ENCODE measurements around the gene IDI2. TPM values are rescaled to one million over a fixed set of nuclear protein-coding genes. Genes with fewer than 3 reads are reported as not detected.

IDI2 gene
- total RNA-seq, 4 donors from 2014 or later = 43.7 to 204 (median 86.7) TPM

DNA sequence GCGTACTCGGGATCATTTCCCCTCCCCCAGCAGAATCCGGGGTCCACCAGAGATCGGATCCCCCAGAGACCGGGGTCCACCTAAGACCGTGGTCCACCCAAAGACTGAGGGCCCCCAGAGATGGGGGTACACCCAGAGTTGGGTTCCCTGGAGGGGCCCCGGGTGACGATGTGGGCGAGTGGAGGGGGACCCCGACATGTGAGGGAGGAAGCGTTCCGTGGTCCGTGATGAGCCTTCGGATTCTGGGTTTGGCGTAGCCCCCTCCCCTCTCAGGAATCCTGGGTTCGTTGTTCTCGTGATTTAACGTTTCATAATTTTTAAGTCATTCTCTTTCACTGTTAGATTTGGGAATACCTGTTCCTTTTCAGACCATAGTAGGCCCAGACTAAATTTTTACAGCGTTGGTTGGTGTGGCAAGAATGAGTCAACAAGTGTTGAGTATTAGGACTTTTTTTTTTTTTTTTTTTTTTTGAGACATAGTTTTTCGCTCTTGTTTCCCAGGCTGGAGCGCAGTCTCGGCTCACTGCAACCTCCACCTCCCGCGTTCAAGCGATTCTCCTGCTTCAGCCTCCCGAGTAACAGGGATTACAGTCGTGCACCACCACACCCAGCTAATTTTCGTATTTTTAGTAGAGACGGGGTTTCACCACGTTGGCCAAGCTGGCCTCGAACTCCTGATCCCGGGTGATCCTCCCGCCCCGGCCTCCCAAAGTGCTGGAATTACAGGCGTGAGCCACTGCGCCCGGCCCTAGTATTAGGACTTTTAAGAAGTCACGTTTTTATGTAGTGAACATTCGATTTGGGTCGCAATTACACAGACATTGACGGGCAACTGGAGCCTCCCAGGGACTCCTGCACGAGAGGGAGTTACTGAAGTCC is 36.8 kb downstream of the IDI2 start:
- H3K4me3 ChIP-seq = peak overlapping the region; percentile 80 to 100 (median 94)
- H3K36me3 ChIP-seq = peaks cover 0 to 12% of the 10 kb centered on the region in 2 donors
- in situ Hi-C loops (cut with MboI; ENCODE audit: low sequenced_read_pairs in 4 of 4) = loop anchor here in 1 of 4 donors (10.0 kb wide), 1 partner anchor 54 kb away; the partner anchor contains the start of gene LARP4B
- ATAC-seq (no peak), DNase-seq (no peak)
- peak overlapping the region; percentile 92 to 97 (median 96) for H3K27ac ChIP-seq
- intact Hi-C loops (cut with DNase I; ENCODE audit: low total_unique reads) = loop anchor here (1.0 kb wide), 2 partner anchors 58 to 67 kb away; partner anchors contain the start of genes LARP4B and WDR37
- no peaks in the 10 kb centered on the region for H3K9me3 ChIP-seq
- TF ChIP-seq, protein P1, sequence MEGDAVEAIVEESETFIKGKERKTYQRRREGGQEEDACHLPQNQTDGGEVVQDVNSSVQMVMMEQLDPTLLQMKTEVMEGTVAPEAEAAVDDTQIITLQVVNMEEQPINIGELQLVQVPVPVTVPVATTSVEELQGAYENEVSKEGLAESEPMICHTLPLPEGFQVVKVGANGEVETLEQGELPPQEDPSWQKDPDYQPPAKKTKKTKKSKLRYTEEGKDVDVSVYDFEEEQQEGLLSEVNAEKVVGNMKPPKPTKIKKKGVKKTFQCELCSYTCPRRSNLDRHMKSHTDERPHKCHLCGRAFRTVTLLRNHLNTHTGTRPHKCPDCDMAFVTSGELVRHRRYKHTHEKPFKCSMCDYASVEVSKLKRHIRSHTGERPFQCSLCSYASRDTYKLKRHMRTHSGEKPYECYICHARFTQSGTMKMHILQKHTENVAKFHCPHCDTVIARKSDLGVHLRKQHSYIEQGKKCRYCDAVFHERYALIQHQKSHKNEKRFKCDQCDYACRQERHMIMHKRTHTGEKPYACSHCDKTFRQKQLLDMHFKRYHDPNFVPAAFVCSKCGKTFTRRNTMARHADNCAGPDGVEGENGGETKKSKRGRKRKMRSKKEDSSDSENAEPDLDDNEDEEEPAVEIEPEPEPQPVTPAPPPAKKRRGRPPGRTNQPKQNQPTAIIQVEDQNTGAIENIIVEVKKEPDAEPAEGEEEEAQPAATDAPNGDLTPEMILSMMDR (IDR thresholded peaks at IDR 0.05 in 4 of 5, conservative IDR thresholded peaks at IDR 0.05 in 1 of 5) = no peak
- no peak for TF ChIP-seq POLR2A (IDR thresholded peaks at IDR 0.05)
- H3K27me3 ChIP-seq = no peaks in the 10 kb centered on the region
- peaks cover 22 to 33% of the 10 kb centered on the region in 2 donors for H3K4me1 ChIP-seq

DNA sequence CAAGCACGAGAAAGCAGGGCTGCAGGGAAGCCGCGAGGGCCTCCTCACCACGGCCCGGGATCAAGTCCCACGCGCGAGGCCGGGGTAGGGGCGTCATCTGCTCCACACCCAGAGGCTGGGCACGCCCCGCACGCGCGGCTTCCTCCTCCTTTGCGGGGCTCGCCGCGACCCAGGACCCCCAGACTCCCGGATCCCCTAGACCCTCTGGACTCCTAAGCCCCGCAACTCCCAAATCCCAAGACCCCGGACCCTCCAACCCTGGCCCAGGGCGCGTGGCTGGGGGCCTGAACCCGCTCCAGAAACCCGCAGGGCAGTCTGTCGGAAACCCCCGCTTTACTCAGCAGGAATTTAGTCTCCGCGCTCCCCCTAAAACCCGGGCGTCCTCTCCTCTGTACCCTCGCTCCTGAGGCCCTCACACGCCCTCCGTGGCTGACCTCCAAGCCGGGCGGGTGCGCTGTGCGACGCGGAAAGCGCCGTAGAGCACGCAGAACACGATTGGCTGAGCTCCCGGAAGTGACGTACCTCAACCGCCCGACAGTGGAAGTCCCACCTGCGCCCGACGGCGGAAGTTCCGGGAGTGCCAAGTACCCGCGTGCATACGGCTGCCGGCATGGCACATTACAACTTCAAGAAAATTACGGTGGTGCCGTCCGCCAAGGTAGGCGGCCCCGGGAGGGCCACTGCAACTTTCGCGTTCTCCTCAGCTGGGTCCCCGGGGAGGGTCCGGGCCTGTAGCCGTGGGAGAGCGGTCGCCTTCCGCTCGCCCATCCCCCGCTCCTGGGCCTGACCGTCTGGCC is 37.6 kb downstream of the IDI2 start, which contains the start of gene GTPBP4:
GTPBP4 (plus strand) TSS at position 565 of the 797 bp plus-strand sequence; CDS start at position 611, 46 bp downstream.
- Histone ChIP-seq H3K27ac (peak within 1 kb of the TSS; percentile 92 to 97 (median 96)), H3K36me3 (peaks cover 0 to 4% of the 10 kb centered on the region in 2 donors), H3K4me1 (peaks cover 22 to 33% of the 10 kb centered on the region in 2 donors), H3K4me3 (peak within 1 kb of the TSS; percentile 80 to 100 (median 94)), H3K9me3 (no peaks in the 10 kb centered on the region), H3K27me3 (no peaks in the 10 kb centered on the region)
- in situ Hi-C loops (cut with MboI; ENCODE audit: low sequenced_read_pairs in 4 of 4) = loop anchor here in 1 of 4 donors (10.0 kb wide), 1 partner anchor 53 kb away; the partner anchor contains the start of gene LARP4B
- peak; percentile 97 to 98 for ATAC-seq
- intact Hi-C loops (cut with DNase I; ENCODE audit: low total_unique reads) = loop anchor here (1.0 kb wide), 2 partner anchors 57 to 68 kb away; partner anchors contain the start of genes LARP4B and WDR37
- TF ChIP-seq POLR2A (IDR thresholded peaks at IDR 0.05) = peak; percentile 69 to 82
- TF ChIP-seq, protein P1 (IDR thresholded peaks at IDR 0.05 in 4 of 5, conservative IDR thresholded peaks at IDR 0.05 in 1 of 5) = no peak
- DNase-seq = peak; percentile 98 to 99

DNA sequence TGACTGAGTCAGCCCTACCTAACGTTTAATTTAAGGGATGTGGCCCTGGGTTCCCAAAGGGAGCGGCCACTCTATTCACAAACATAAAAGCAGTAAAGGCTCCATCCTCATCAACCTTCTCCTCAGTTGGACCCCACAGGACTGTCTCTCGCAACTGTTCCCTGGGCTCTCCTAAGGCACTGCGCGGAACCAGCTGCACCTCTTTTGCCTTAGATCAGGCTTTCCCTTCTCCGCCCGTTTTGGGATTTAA is 38.1 kb downstream of the IDI2 start:
- TF ChIP-seq, protein P1 (IDR thresholded peaks at IDR 0.05 in 4 of 5, conservative IDR thresholded peaks at IDR 0.05 in 1 of 5) = no peak
- TF ChIP-seq POLR2A (IDR thresholded peaks at IDR 0.05) = no peak
- DNase-seq (no peak), ATAC-seq (peak in 1 of 2 donors; percentile 38)
- Histone ChIP-seq H3K9me3 (no peaks in the 10 kb centered on the region), H3K36me3 (no peaks in the 10 kb centered on the region), H3K27ac (peak overlapping the region; percentile 92 to 97 (median 96)), H3K4me3 (peak overlapping the region; percentile 80 to 100 (median 94)), H3K4me1 (peaks cover 22 to 33% of the 10 kb centered on the region in 2 donors), H3K27me3 (no peaks in the 10 kb centered on the region)
- in situ Hi-C loops (cut with MboI; ENCODE audit: low sequenced_read_pairs in 4 of 4) (loop anchor here in 1 of 4 donors (10.0 kb wide), 1 partner anchor 53 kb away; the partner anchor contains the start of gene LARP4B), intact Hi-C loops (cut with DNase I; ENCODE audit: low total_unique reads) (no loop called here)

DNA sequence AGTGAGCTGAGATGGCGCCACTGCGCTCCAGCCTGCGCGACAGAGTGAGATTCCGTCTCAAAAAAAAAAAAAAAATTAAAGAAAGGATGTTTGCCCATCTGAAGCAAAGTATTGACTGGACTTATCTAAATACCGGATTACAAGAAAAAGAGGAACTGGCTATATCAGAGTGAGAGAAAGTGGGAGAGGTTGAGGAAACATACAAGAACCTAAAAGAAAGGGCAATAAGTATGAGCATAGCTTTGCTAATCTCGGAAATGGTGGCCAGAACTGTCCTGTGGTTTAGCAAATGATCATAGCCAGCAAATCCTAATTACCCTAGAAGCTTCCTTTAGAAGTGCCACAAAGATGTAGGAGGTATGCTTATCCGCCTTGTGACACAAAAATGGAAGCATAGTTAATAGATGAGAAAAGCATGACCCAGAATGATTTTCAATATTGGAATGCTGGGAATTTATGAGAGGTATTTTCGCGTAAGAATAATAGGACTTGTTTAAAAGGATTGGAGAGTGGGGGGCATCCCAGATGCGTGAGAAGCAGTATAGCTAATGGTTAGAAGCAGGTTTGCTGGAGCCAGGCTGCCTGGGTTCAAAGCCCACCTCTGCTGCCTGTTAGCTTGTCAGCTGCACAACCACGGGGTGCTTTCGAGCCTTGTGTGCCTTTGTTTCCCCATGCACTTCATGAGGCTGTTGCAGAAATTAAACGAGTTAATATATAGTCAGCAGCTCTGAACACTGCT is 38.6 kb downstream of the IDI2 start:
- ATAC-seq (no peak), DNase-seq (no peak)
- H3K4me3 ChIP-seq = peak overlapping the region; percentile 80 to 100 (median 94)
- intact Hi-C loops (cut with DNase I; ENCODE audit: low total_unique reads) = no loop called here
- in situ Hi-C loops (cut with MboI; ENCODE audit: low sequenced_read_pairs in 4 of 4) = loop anchor here in 1 of 4 donors (10.0 kb wide), 1 partner anchor 52 kb away; the partner anchor contains the start of gene LARP4B
- H3K4me1 ChIP-seq = peaks cover 22 to 33% of the 10 kb centered on the region in 2 donors
- H3K9me3 ChIP-seq = no peaks in the 10 kb centered on the region
- H3K36me3 ChIP-seq = no peaks in the 10 kb centered on the region
- TF ChIP-seq, protein P1 (IDR thresholded peaks at IDR 0.05 in 4 of 5, conservative IDR thresholded peaks at IDR 0.05 in 1 of 5) = no peak
- TF ChIP-seq POLR2A (IDR thresholded peaks at IDR 0.05) = no peak
- no peaks in the 10 kb centered on the region for H3K27me3 ChIP-seq
- H3K27ac ChIP-seq = peak overlapping the region; percentile 92 to 97 (median 96)
